K562 (cell line): Measurements from ENCODE around the gene TCF12. TPM values are rescaled to one million over a fixed set of nuclear protein-coding genes. Genes with fewer than 3 reads are reported as not detected.

Experiments used
- ATAC-seq: fragments of 200-7000 bp; cut with Tn5 transposase; 3 replicates; pipeline ENCODE4 v1.9.1; 2020; ENCODE audit warnings: moderate library complexity
- BruUV-seq: library from RNA; stranded (reverse); fragments of 400-500 nt; replicated peaks from 2 replicates; lab custom pipeline; 2021; lab: Mats Ljungman, UMichigan
- CTCF ChIA-PET: fragments of 300-600 bp; formaldehyde crosslinking; extraction: SDS; loops from one replicate; lab custom pipeline; 2021; ENCODE audit warnings: low intra/inter-chr PET ratio; lab: Yijun Ruan, JAX
- POLR2A ChIA-PET: fragments of 300-600, 350-650 bp; sonication (Branson Sonifier 250); formaldehyde crosslinking; extraction: SDS; loops from one replicate; lab custom pipeline; 2021; ENCODE audit warnings: antibody characterized with exemption, inconsistent platforms; lab: Yijun Ruan, JAX
- DNase-seq, 4 experiments: peaks; one replicate each; pipeline versions ENCODE4 v3.0.0 to v3.0.0-alpha.2; 2011 to 2018; ENCODE audit warnings: low spot score in 3 of 4, mixed read lengths in 3 of 4; ENCODE audit errors: extremely low read depth in 1 of 4
- FAIRE-seq: peaks from 2 replicates; lab custom pipeline; 2011; peaks lifted over from hg19 to GRCh38; lab: Jason Lieb, UNC
- H2AFZ ChIP-seq: 2 replicates; pipeline ENCODE4 v1.6.0; 2011; ENCODE audit warnings: low read depth, low read length, control low read depth, inconsistent platforms
- H3K27ac ChIP-seq: fragments of 200-600 bp; 3 replicates; pipeline ENCODE4 v1.8.0; 2011; ENCODE audit warnings: low read depth, mild to moderate bottlenecking, control low read depth, inconsistent platforms, low read length, moderate library complexity, mixed read lengths; ENCODE audit errors: extremely low read depth
- H3K27me3 ChIP-seq, 2 experiments: fragments of 300-600 bp in 1 of 2; 2 replicates in 1 of 2; 3 replicates in 1 of 2; pipeline versions ENCODE4 v1.6.0 to v1.8.0; 2011; ENCODE audit warnings: inconsistent platforms in 2 of 2, low read length in 2 of 2, mild to moderate bottlenecking in 1 of 2, mixed read lengths in 1 of 2, moderate library complexity in 1 of 2; ENCODE audit not compliant: control insufficient read depth in 2 of 2, insufficient read depth in 2 of 2
- H3K36me3 ChIP-seq: fragments of 300-600 bp; 3 replicates; pipeline ENCODE4 v1.8.0; 2011; ENCODE audit warnings: mild to moderate bottlenecking, low read length, inconsistent platforms; ENCODE audit not compliant: control insufficient read depth, insufficient read depth
- H3K4me1 ChIP-seq, 2 experiments: fragments of 200-600 bp in 1 of 2; replicated peaks in 1 of 2; 2 replicates in 1 of 2; 3 replicates in 1 of 2; pipeline versions ENCODE4 v1.5.1 to v1.8.0; 2011; ENCODE audit warnings: inconsistent platforms in 2 of 2, low read length in 2 of 2, mild to moderate bottlenecking in 1 of 2, mixed read lengths in 1 of 2, moderate library complexity in 1 of 2; ENCODE audit not compliant: control insufficient read depth in 2 of 2, insufficient read depth in 2 of 2
- H3K4me2 ChIP-seq: 2 replicates; pipeline ENCODE4 v1.6.1; 2011; ENCODE audit warnings: low read length, control low read depth, inconsistent platforms, mixed read lengths; ENCODE audit not compliant: insufficient read depth
- H3K4me3 ChIP-seq: fragments of 200-600 bp; sonication (generic), shearing (Covaris generic); 2 replicates; pipeline ENCODE4 v1.5.1; 2016; ENCODE audit warnings: control low read depth, inconsistent platforms
- H3K79me2 ChIP-seq: fragments of 200-600 bp; 3 replicates; pipeline ENCODE4 v1.8.0; 2011; ENCODE audit warnings: low read length, inconsistent platforms; ENCODE audit not compliant: control insufficient read depth, insufficient read depth
- H3K9ac ChIP-seq, 2 experiments: 2 replicates each; pipeline versions ENCODE4 v1.6.0 to v1.6.1; 2011; ENCODE audit warnings: low read depth in 2 of 2, low read length in 2 of 2, control low read depth in 1 of 2, inconsistent platforms in 1 of 2, mild to moderate bottlenecking in 1 of 2, mixed read lengths in 1 of 2; ENCODE audit not compliant: insufficient read depth in 1 of 2
- H3K9me1 ChIP-seq: one replicate; pipeline ENCODE4 v1.6.0; 2011; ENCODE audit warnings: inconsistent platforms, mild to moderate bottlenecking, low read length, moderate library complexity; ENCODE audit not compliant: control insufficient read depth, insufficient read depth
- H3K9me3 ChIP-seq: replicated peaks from 2 replicates; pipeline ENCODE4 v1.5.1; 2011; ENCODE audit warnings: low read depth, low read length, inconsistent platforms; ENCODE audit not compliant: control insufficient read depth, insufficient read depth
- H4K20me1 ChIP-seq: replicated peaks from 2 replicates; pipeline ENCODE4 v1.6.1; 2011; ENCODE audit warnings: low read length, inconsistent platforms, mixed read lengths; ENCODE audit not compliant: control insufficient read depth, insufficient read depth
- MAFG ChIP-seq: fragments of 450-650 bp; conservative IDR thresholded peaks from 2 replicates; pipeline ENCODE4 v1.6.1; 2016; ENCODE audit warnings: missing genetic modification characterization, missing compliant biosample characterization
- RAD21 ChIP-seq, 2 experiments: fragments of 250-450 bp in 1 of 2; fragments of 450-650 bp in 1 of 2; sonication (Bioruptor Pico) in 1 of 2; formaldehyde crosslinking in 1 of 2; IDR thresholded peaks in 1 of 2; conservative IDR thresholded peaks in 1 of 2; 2 replicates each; pipeline versions ENCODE4 v1.4.0 to v1.8.0; 2020 to 2022; ENCODE audit warnings: mild to moderate bottlenecking in 2 of 2, moderate library complexity in 1 of 2
- RCOR1 ChIP-seq, 2 experiments: IDR thresholded peaks; 2 replicates each; pipeline ENCODE4 v1.6.1; 2012; ENCODE audit warnings: low read depth in 2 of 2, low read length in 2 of 2, borderline replicate concordance in 1 of 2, improper control_type of control experiment in 1 of 2
- ZC3H4 ChIP-seq: sonication (generic); formaldehyde crosslinking; IDR thresholded peaks from 2 replicates; pipeline ENCODE4 v1.9.0; 2021; ENCODE audit warnings: missing genetic modification reagents, borderline replicate concordance
- WGBS: fragments of 100-300 bp; shearing (Covaris generic); methylation state at CpG from one replicate; pipeline ENCODE4 v1.1.6; 2016; ENCODE audit warnings: low coverage, mixed read lengths; ENCODE audit not compliant: insufficient coverage; ENCODE audit errors: missing lambda C conversion rate; 5-methylcytosine and 5-hydroxymethylcytosine counted together
- in situ Hi-C: fragments of 300-500 bp; cut with MboI; formaldehyde crosslinking; loops from 4 replicates; pipeline ENCODE4 v1.15.0; 2018; ENCODE audit warnings: inconsistent platforms, mixed read lengths
- intact Hi-C: fragments of 100-400 bp; cut with micrococcal nuclease; formaldehyde crosslinking; loops from 2 replicates; pipeline ENCODE4 v1.14.2; 2022
- polyA plus RNA-seq, 8 experiments: library from polyadenylated mRNA; depleted of rRNA in 4 of 8; stranded (reverse) in 5 of 8; unstranded in 3 of 8; fragments of >200 nt; fragmentation: Nextera tagmentation in 2 of 8; fragmentation: Illumina TruSeq in 1 of 8; extraction: Ambion mirVana in 2 of 8; extraction: Trizol in 1 of 8; gene quantifications; 2 replicates each; pipeline versions ENCODE4 v1.2.1 to v1.2.3, GENCODE V29; 2011 to 2014; ENCODE audit warnings: inconsistent platforms in 1 of 8, missing spikeins in 1 of 8
- total RNA-seq, 7 experiments: library from RNA; depleted of rRNA in 6 of 7; stranded (reverse); fragments of >200 nt in 6 of 7; fragmentation: Illumina TruSeq in 2 of 7; extraction: Trizol in 2 of 7; gene quantifications; 2 replicates each; pipeline versions ENCODE4 v1.2.1 to v1.2.3, GENCODE V29; 2011 to 2021; ENCODE audit warnings: low replicate concordance in 1 of 7
- TF ChIP-seq, protein P1 (sequence below), 3 experiments: IDR thresholded peaks in 2 of 3; conservative IDR thresholded peaks in 1 of 3; 2 replicates each; pipeline ENCODE4 v1.5.1; 2011 to 2012; ENCODE audit warnings: low read length in 3 of 3, mild to moderate bottlenecking in 3 of 3, control low read depth in 2 of 3, improper control_type of control experiment in 1 of 3, inconsistent platforms in 1 of 3, low read depth in 1 of 3, mixed read lengths in 1 of 3, moderate library complexity in 1 of 3; ENCODE audit not compliant: insufficient read depth in 2 of 3
- TF ChIP-seq, protein P2 (sequence below): IDR thresholded peaks from 2 replicates; pipeline ENCODE4 v1.6.1; 2014; ENCODE audit warnings: antibody characterized with exemption

TCF12 gene
- total and polyA plus RNA-seq, 9 of the 15 experiments (the other 6 are each of a cell fraction or from before 2014, with no cell fraction given): 10.5 to 132 (median 52.9) TPM

DNA sequence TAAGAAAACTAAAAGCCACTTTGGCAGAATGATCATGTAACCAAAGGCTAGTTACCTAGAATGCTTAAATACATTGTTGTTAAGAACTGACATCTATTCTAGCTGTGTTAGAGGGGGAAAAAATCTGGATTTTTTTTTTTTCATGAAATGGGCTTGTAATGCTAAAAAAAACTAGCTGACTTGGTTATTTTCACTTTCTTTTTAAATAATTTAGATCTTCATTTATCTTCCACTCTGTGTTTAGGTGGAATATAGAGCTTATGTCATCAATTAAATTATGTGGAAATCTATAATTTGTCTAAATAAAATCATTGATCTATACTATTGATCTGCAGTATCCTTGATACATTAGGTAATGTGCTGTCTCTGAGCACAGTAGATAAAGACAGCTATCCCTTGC, 217.4 kb downstream of the TCF12 start (continued):
- peak; percentile 43; the same call in 1 of the 2 replicates for TF ChIP-seq MAFG

DNA sequence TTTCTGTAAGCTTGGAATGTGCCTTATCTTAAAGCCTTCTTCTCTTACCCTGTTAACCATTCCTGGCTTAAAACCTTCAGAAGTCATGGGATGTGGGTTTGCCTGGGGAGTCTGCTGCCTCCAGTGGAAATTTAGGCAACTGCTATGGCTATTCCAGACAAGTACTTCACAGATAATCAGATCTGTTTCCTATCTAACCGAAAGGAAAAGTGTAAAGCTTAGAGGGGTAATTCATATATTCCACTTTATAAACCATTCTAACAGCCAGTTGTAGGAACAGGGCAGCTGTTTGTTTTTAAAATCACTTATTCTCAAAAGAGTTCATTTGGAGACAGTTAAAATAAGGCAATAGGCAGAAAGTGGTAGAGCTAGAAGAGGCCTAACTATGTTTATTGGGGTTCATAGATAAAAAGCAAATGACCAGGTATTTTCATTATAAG, 219.9 kb downstream of the TCF12 start:
- CTCF ChIA-PET: interaction anchor here (0.6 kb wide), 1 partner anchor 122 kb away, joined by 3 read pairs; no protein-coding TSS in a partner anchor
- POLR2A ChIA-PET: interaction anchor here (0.8 kb wide), 1 partner anchor 19 kb away, joined by 3 read pairs; no protein-coding TSS in a partner anchor
- BruUV-seq: no TSS peak
- peak; percentile 44 to 65 (median 54) for DNase-seq
- WGBS: 0% methylated on average over 1 of the region's 1 CpG
- H3K4me3 ChIP-seq: no peak overlapping the region
- H3K36me3 ChIP-seq: no peaks in the 10 kb centered on the region
- intact Hi-C loops (loop anchor here (5.0 kb wide), 2 partner anchors 121 to 221 kb away; partner anchors contain the start of gene TCF12), in situ Hi-C loops (loop anchor here (5.0 kb wide), 1 partner anchor 389 kb away; no protein-coding TSS in a partner anchor)
- peak; percentile 96 for ATAC-seq
- H3K79me2 ChIP-seq: peaks cover 6% of the 10 kb centered on the region; the same call in 1 of the 3 replicates
- H3K4me2 ChIP-seq: no peak overlapping the region
- FAIRE-seq: peak; percentile 90
- H3K27me3 ChIP-seq: no peaks in the 10 kb centered on the region
- H3K9me1 ChIP-seq: no peaks in the 10 kb centered on the region
- no peak overlapping the region for H2AFZ ChIP-seq
- H4K20me1 ChIP-seq: no peaks in the 10 kb centered on the region
- H3K9me3 ChIP-seq: no peaks in the 10 kb centered on the region
- H3K4me1 ChIP-seq: peaks cover 0 to 5% of the 10 kb centered on the region in 2 experiments; a peak in 2 of 5 replicates
- no peak overlapping the region for H3K9ac ChIP-seq
- H3K27ac ChIP-seq: no peak overlapping the region
- peak; percentile 34 to 57; a peak in 2 of 4 replicates for TF ChIP-seq RAD21 (CRISPR knock-in tag; conservative IDR thresholded peaks at IDR 0.05 in 1 of 2, IDR thresholded peaks at IDR 0.05 in 1 of 2)
- TF ChIP-seq, protein P1, sequence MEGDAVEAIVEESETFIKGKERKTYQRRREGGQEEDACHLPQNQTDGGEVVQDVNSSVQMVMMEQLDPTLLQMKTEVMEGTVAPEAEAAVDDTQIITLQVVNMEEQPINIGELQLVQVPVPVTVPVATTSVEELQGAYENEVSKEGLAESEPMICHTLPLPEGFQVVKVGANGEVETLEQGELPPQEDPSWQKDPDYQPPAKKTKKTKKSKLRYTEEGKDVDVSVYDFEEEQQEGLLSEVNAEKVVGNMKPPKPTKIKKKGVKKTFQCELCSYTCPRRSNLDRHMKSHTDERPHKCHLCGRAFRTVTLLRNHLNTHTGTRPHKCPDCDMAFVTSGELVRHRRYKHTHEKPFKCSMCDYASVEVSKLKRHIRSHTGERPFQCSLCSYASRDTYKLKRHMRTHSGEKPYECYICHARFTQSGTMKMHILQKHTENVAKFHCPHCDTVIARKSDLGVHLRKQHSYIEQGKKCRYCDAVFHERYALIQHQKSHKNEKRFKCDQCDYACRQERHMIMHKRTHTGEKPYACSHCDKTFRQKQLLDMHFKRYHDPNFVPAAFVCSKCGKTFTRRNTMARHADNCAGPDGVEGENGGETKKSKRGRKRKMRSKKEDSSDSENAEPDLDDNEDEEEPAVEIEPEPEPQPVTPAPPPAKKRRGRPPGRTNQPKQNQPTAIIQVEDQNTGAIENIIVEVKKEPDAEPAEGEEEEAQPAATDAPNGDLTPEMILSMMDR (IDR thresholded peaks at IDR 0.05 in 2 of 3, conservative IDR thresholded peaks at IDR 0.05 in 1 of 3; ENCODE audit: insufficient read depth in 2 of 3, low read depth in 1 of 3, low read length in 3 of 3): peak; percentile 58 to 77 (median 69)
- TF ChIP-seq RCOR1 (IDR thresholded peaks at IDR 0.05; ENCODE audit: borderline replicate concordance in 1 of 2, low read depth in 2 of 2, low read length in 2 of 2): 0 out of 4 replicates have a peak, but pooled peaks of 1 of the 2 experiments have one; percentile 4
- no peak for TF ChIP-seq ZC3H4
- TF ChIP-seq, protein P2, sequence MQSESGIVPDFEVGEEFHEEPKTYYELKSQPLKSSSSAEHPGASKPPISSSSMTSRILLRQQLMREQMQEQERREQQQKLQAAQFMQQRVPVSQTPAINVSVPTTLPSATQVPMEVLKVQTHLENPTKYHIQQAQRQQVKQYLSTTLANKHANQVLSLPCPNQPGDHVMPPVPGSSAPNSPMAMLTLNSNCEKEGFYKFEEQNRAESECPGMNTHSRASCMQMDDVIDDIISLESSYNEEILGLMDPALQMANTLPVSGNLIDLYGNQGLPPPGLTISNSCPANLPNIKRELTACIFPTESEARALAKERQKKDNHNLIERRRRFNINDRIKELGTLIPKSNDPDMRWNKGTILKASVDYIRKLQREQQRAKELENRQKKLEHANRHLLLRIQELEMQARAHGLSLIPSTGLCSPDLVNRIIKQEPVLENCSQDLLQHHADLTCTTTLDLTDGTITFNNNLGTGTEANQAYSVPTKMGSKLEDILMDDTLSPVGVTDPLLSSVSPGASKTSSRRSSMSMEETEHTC: peak; percentile 70
